RWPE2 (cell line): ENCODE results near the gene VASN.
A peak's percentile ranks its signal among the peaks of the same experiment; 100 is the strongest.

Experiments
- ATAC-seq: fragments of 200-7000 bp; cut with Tn5 transposase; 3 replicates; pipeline ENCODE4 v1.9.1; 2021; ENCODE audit warnings: low read depth
- DNase-seq: peaks from one replicate; pipeline ENCODE4 v3.0.0-alpha.2; 2020; ENCODE audit warnings: low spot score
- H3K27ac ChIP-seq: fragments of 450-650 bp; 2 replicates; pipeline ENCODE4 v1.5.1; 2017; ENCODE audit warnings: mild to moderate bottlenecking; ENCODE audit not compliant: poor library complexity, severe bottlenecking
- H3K27me3 ChIP-seq: fragments of 250-450 bp; sonication (Bioruptor Pico); 2 replicates; pipeline ENCODE4 v1.5.1; 2021; ENCODE audit warnings: mild to moderate bottlenecking, moderate library complexity; ENCODE audit not compliant: insufficient read depth, poor library complexity, severe bottlenecking
- H3K36me3 ChIP-seq: fragments of 250-450 bp; sonication (Bioruptor Pico); 2 replicates; pipeline ENCODE4 v1.5.1; 2020; ENCODE audit warnings: low read depth, mild to moderate bottlenecking, moderate library complexity
- H3K4me1 ChIP-seq: fragments of 250-450 bp; sonication (Bioruptor Pico); 2 replicates; pipeline ENCODE4 v1.5.1; 2021; ENCODE audit warnings: mild to moderate bottlenecking, moderate library complexity; ENCODE audit not compliant: insufficient read depth, poor library complexity, severe bottlenecking
- H3K4me3 ChIP-seq: fragments of 250-450 bp; sonication (Bioruptor Pico); 2 replicates; pipeline ENCODE4 v1.5.1; 2021; ENCODE audit warnings: mild to moderate bottlenecking, moderate library complexity; ENCODE audit not compliant: severe bottlenecking
- H3K9me3 ChIP-seq: fragments of 250-450 bp; sonication (Bioruptor Pico); 2 replicates; pipeline ENCODE4 v1.5.1; 2021; ENCODE audit warnings: mild to moderate bottlenecking, moderate library complexity; ENCODE audit not compliant: severe bottlenecking
- CTCF ChIP-seq: fragments of 450-650 bp; IDR thresholded peaks from one replicate; pipeline ENCODE4 v1.5.1; 2017; ENCODE audit warnings: mild to moderate bottlenecking, moderate library complexity; ENCODE audit not compliant: poor library complexity, severe bottlenecking

The VASN gene

GRCh38 chr16:4350365-4350786 lies 21.3 kb upstream of the VASN start:
- Histone ChIP-seq H3K4me3 (peak overlapping the region; percentile 94), H3K4me1 (peaks cover 11% of the 10 kb centered on the region), H3K9me3 (no peaks in the 10 kb centered on the region), H3K27ac (peak overlapping the region; percentile 70), H3K27me3 (no peaks in the 10 kb centered on the region), H3K36me3 (peaks cover 10% of the 10 kb centered on the region)
- DNase-seq (no peak), ATAC-seq (no peak)
- TF ChIP-seq CTCF = no peak

- H3K27ac ChIP-seq = peak within 1 kb of the TSS; percentile 70
- no peaks in the 10 kb centered on the region for H3K9me3 ChIP-seq
- peaks cover 11% of the 10 kb centered on the region for H3K4me1 ChIP-seq
- H3K4me3 ChIP-seq = peak within 1 kb of the TSS; percentile 94
- H3K36me3 ChIP-seq = peaks cover 10% of the 10 kb centered on the region
- ATAC-seq = peak; percentile 91
- DNase-seq = peak; percentile 97
- no peaks in the 10 kb centered on the region for H3K27me3 ChIP-seq
- peak; percentile 23 for TF ChIP-seq CTCF
Measured at GRCh38 chr16:4350787-4351659, 20.6 kb upstream of the VASN start, which contains the start of gene PAM16. Gene PAM16 (minus strand): TSS chr16:4351321. CDS start chr16:4351234, 87 bp downstream.

GRCh38 chr16:4351880-4352279 lies 19.8 kb upstream of the VASN start:
- Histone ChIP-seq H3K27ac (peak overlapping the region; percentile 70), H3K9me3 (no peaks in the 10 kb centered on the region), H3K4me3 (no peak overlapping the region), H3K4me1 (peaks cover 11% of the 10 kb centered on the region), H3K27me3 (no peaks in the 10 kb centered on the region), H3K36me3 (peaks cover 10% of the 10 kb centered on the region)
- DNase-seq (no peak), ATAC-seq (peak; percentile 28; the same call in 2 of the 3 replicates)
- TF ChIP-seq CTCF = no peak

- peak overlapping the region; percentile 70 for H3K27ac ChIP-seq
- peaks cover 11% of the 10 kb centered on the region for H3K4me1 ChIP-seq
- peaks cover 10% of the 10 kb centered on the region for H3K36me3 ChIP-seq
- no peak overlapping the region for H3K4me3 ChIP-seq
- no peaks in the 10 kb centered on the region for H3K27me3 ChIP-seq
- TF ChIP-seq CTCF = no peak
- H3K9me3 ChIP-seq = no peaks in the 10 kb centered on the region
- ATAC-seq (no peak), DNase-seq (no peak)
Measured at GRCh38 chr16:4352843-4353242, 18.8 kb upstream of the VASN start.

GRCh38 chr16:4353675-4354074 lies 18.0 kb upstream of the VASN start:
- H3K4me1 ChIP-seq = peaks cover 11% of the 10 kb centered on the region
- no peak for DNase-seq
- no peak overlapping the region for H3K27ac ChIP-seq
- no peaks in the 10 kb centered on the region for H3K9me3 ChIP-seq
- H3K36me3 ChIP-seq = peaks cover 10% of the 10 kb centered on the region
- H3K4me3 ChIP-seq = no peak overlapping the region
- no peak for TF ChIP-seq CTCF
- no peak for ATAC-seq
- no peaks in the 10 kb centered on the region for H3K27me3 ChIP-seq
